ENCODE results near the gene NHLH1.

The NHLH1 gene

GRCh38 chr1:160366731-160367515 is at the start of gene NHLH1:
TSS of gene NHLH1 (plus strand) at chr1:160367071. CDS start at chr1:160370732, 3,661 bp downstream.
- DNase-seq (ENCODE audit: low read depth in 2 of 2): no peak

DNA sequence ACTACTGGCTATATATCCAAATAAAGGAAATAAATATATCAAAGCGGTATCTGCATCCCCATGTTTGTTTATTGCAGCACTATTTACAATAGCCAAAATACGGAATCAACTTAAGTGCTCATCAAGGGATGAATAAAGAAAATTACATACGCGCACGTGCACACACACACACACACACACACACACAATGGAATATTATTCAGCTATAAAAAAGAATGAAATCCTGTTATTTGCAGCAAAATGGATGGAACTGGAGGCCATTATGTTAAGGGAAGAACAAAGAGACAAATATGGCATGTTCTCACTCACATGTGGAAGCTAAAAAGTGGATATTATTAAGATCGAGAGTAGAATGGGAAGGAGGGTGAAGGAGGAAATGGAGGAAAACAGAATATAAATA is 44.0 kb upstream of the NHLH1 start:
- DNase-seq (ENCODE audit: low read depth in 2 of 2): no peak

DNA sequence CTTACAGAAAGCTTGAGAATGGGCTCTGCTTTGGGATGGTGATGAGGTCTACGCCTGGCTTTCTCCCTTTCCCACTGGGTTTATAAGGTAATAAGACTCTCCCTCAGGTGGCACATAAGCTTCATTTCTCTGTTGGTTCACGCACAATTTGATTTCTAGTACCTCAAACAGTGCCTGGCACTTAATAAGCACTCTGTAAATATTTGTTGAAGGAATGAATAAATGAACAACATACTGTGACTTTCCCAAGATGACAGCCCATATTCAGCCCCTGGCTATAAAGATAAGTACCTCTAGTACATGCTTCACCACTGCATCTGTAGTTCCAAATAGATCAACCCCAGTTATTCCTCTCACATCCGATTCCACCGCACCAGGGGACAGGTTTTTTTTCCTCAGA is 41.6 kb upstream of the NHLH1 start:
- no peak for DNase-seq (ENCODE audit: low read depth in 2 of 2)

- DNase-seq (ENCODE audit: low read depth in 2 of 2): no peak
These were observed 40.5 kb upstream of the NHLH1 start for GRCh38 chr1:160326418-160326817.

GRCh38 chr1:160328184-160328583 is 38.7 kb upstream of the NHLH1 start:
- DNase-seq (ENCODE audit: low read depth in 2 of 2): no peak

- no peak for DNase-seq (ENCODE audit: low read depth in 2 of 2)
These were observed 36.8 kb upstream of the NHLH1 start for GRCh38 chr1:160330119-160330518.

- DNase-seq (ENCODE audit: low read depth in 2 of 2): no peak
These were observed 34.4 kb upstream of the NHLH1 start for GRCh38 chr1:160332516-160332915.

- DNase-seq (ENCODE audit: low read depth in 2 of 2): no peak
These were observed 28.3 kb upstream of the NHLH1 start for GRCh38 chr1:160338580-160338979.

- DNase-seq (ENCODE audit: low read depth in 2 of 2): no peak
These were observed 26.7 kb upstream of the NHLH1 start for GRCh38 chr1:160340146-160340545.

DNA sequence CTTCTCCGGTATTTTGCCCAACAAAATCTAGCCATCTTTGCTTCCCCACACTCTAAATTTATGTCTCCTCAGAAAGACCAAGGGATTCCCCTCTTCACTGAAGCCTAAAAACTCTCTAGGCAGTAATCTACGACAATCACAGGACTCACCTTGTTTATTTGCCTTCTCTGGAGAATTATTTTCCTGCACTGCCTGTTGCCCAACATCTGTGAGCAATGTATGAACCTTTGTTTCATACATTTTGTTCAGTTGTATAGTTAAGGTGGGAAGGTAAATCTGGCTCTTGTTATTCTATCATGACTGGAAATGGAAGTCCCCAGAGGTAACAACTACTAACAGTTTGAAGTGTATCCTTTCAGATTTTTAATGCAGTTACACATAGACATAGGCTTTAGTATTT is 26.0 kb upstream of the NHLH1 start:
- DNase-seq (ENCODE audit: low read depth in 2 of 2): no peak

GRCh38 chr1:160342526-160342925 is 24.3 kb upstream of the NHLH1 start:
- no peak for DNase-seq (ENCODE audit: low read depth in 2 of 2)

- DNase-seq (ENCODE audit: low read depth in 2 of 2): peak; percentile 77 to 80
These were observed 23.7 kb upstream of the NHLH1 start, which contains the start of the genes COPA and NCSTN for GRCh38 chr1:160342953-160343869. TSS of gene COPA (minus strand) at chr1:160343250. CDS start at chr1:160343170, 80 bp downstream. TSS of gene NCSTN (plus strand) at chr1:160343383. CDS start at chr1:160343397, 14 bp downstream.

DNA sequence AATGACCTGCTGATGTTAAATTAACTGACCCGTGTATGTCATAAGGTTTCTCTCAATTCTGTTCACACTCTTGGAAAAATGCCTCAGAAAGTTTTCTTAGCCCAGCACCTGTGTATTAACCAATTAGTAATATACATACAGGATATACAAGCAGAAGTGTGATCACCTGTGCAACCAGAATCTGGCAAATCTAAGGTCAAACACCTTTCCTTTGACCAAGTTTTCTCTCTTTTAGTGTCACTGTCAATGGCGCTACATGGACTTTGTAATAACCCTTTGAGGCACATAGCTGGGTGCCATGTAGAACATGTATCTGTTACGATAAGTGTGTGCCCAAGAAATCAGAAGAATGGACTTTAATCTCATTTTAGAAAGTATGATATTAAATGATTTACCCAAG is 22.6 kb upstream of the NHLH1 start:
- no peak for DNase-seq (ENCODE audit: low read depth in 2 of 2)

DNA sequence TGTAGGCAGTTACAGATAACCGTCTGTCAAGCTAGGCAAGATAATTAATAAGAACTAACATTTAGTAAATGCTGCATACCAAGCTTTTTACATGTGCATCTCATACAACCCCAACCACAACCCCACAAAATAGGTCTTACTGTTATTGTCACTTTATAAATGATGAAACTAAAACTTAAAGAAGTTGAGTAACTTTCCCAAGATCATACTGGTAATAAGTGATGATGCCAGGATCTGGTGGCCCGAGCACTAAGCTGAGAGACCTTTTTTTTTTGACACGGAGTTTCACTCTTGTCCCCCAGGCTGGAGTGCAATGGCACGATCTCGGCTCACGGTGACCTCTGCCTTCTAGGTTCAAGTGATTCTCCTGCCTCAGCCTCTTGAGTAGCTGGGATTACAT is 21.9 kb upstream of the NHLH1 start:
- no peak for DNase-seq (ENCODE audit: low read depth in 2 of 2)

- no peak for DNase-seq (ENCODE audit: low read depth in 2 of 2)
These were observed 20.4 kb upstream of the NHLH1 start for GRCh38 chr1:160346463-160346862.

DNA sequence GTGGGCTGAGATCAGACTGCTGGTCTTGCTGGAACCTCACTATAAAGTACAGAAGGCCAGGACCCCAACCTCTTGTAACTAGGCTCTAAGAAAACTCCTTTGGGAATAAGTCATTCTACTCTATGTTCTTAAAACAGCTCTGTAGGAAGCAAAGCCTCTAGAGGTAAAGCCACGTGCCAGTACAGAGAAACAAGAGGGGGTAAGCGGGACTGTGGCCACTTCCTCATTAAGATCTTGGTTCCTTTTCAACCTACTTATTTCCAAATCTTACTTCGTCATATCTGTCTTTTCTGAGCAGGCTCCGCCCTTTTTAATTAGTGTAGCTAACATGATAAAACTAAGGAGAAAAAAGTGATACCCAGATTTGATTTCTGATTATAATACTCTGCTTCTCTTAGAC is 19.9 kb upstream of the NHLH1 start:
- DNase-seq (ENCODE audit: low read depth in 2 of 2): no peak

DNA sequence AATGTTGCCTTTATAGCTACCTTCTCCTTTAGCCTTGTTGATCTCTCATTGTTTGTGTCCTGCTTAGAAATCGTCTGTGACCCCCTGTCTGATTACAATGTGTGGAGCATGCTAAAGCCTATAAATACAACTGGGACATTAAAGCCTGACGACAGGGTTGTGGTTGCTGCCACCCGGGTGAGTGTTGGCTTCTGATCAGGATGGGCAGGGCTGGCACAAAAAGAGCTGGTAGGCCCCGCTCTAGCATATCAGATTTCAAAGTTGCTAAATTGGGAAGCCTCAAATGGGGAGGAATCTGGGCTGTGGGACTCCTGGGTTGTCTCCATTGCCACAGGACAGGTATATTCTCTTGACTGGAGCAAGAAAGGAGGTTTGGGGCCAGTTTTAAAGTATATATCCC is 15.2 kb upstream of the NHLH1 start:
- DNase-seq (ENCODE audit: low read depth in 2 of 2): no peak

- DNase-seq (ENCODE audit: low read depth in 2 of 2): no peak
These were observed 14.3 kb upstream of the NHLH1 start for GRCh38 chr1:160352555-160352954.

- no peak for DNase-seq (ENCODE audit: low read depth in 2 of 2)
These were observed 13.6 kb upstream of the NHLH1 start for GRCh38 chr1:160353223-160353622.

DNA sequence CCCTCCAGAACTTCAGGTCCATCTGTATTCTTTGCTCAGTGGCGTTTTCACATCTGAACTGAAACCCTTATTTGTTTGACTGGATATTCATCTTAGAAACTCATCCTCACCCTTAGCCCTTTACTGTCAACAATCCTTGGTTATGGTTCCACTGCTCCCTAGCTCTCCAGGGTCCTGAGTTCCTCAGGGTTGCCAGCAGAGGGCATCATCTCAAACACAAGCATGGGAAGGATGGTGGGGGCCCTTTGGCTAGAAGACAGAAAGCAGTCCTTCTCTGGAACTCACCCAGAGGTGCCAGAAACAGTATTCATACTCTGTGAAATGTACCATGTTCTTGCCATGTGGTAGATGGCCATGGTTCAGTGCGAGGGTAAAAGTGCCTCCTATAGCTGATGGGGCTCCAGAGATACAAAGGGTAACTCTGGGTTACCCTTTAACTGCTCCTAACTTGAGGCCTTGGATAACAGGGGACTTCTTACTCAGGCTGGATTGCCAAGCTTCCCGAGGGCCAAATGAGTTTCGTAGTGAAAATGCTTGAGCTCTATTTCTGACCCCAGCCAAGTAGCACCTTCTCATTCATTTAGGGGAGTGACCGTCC is 12.4 kb upstream of the NHLH1 start:
- DNase-seq (ENCODE audit: low read depth in 2 of 2): no peak

DNA sequence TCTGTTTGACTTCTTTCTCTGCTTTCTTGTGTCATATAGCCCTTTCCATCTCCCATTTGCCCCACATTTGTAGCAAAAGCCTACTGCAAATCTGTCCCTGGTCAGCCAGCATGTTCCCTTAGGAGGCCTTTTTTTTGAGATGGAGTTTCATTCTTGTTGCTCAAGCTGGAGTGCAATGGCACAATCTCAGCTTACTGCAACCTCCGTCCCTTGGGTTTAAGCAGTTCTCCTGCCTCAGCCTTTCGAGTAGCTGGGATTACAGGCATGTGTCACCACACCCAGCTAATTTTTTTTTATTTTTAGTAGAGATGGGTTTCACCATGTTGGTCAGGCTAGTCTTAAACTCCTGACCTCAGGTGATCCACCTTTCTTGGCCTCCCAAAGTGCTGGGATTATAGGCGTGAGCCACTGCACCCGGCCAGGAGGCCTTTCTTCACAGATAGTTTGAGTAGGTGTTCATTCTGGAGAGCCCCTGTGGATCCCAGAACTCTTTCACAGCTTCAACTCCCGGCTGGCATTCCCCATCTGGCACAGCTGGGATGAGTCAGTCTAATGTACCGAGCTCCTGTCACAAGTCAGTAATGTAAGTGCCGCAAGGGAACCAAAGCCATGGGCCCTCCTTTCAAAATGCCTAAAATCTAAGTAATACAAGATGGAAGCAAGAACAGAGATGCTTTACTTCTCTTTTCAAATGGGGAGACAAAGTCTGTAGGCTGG is 9.4 kb upstream of the NHLH1 start:
- no peak for DNase-seq (ENCODE audit: low read depth in 2 of 2)

DNA sequence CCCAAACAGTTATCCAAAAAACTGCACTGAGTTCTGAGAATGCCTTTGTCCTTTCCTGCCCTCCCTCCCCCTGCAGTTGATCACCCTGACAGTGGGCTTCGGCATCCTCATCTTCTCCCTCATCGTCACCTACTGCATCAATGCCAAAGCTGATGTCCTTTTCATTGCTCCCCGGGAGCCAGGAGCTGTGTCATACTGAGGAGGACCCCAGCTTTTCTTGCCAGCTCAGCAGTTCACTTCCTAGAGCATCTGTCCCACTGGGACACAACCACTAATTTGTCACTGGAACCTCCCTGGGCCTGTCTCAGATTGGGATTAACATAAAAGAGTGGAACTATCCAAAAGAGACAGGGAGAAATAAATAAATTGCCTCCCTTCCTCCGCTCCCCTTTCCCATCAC is 8.8 kb upstream of the NHLH1 start:
- no peak for DNase-seq (ENCODE audit: low read depth in 2 of 2)

Data from activated CD8-positive, alpha-beta memory T cell treated with anti-CD3 and anti-CD28 coated beads for 4 hours (primary cell).